ENCODE results near the gene LDHB. TPM values are rescaled to one million over a fixed set of nuclear protein-coding genes. Genes with fewer than 3 reads are reported as not detected.
"Not testable (repeated sequence)": the region's sequence is repeated elsewhere in the genome, so short reads cannot be mapped to it uniquely, and the experiment has no call there.

Gene LDHB
- total RNA-seq, 1 donor, result 579 TPM

GRCh38 chr12:21604245-21605101, 53.2 kb downstream of the LDHB start, which contains the start of gene GYS2:
Gene GYS2, minus strand, starts transcription at chr12:21604847. Its CDS starts 255 bp downstream, at chr12:21604592.
- H3K4me3 ChIP-seq (ENCODE audit: low read depth, low read length), result no peak within 1 kb of the TSS
- no peak for TF ChIP-seq CTCF (IDR thresholded peaks at IDR 0.05; ENCODE audit: insufficient read depth, low read length)
- DNase-seq (ENCODE audit: low read depth), result no peak

- no peak overlapping the region for H3K4me3 ChIP-seq (ENCODE audit: low read depth, low read length)
- no peak for TF ChIP-seq CTCF (IDR thresholded peaks at IDR 0.05; ENCODE audit: insufficient read depth, low read length)
- DNase-seq (ENCODE audit: low read depth), result no peak
Measured at GRCh38 chr12:21602774-21603173, 54.9 kb downstream of the LDHB start.

- no peak for DNase-seq (ENCODE audit: low read depth)
- no peak for TF ChIP-seq CTCF (IDR thresholded peaks at IDR 0.05; ENCODE audit: insufficient read depth, low read length)
- no peak overlapping the region for H3K4me3 ChIP-seq (ENCODE audit: low read depth, low read length)
Measured at GRCh38 chr12:21600196-21600595, 57.4 kb downstream of the LDHB start.

- no peak for DNase-seq (ENCODE audit: low read depth)
- no peak for TF ChIP-seq CTCF (IDR thresholded peaks at IDR 0.05; ENCODE audit: insufficient read depth, low read length)
- H3K4me3 ChIP-seq (ENCODE audit: low read depth, low read length), result no peak overlapping the region
Measured at GRCh38 chr12:21599143-21599999, 58.3 kb downstream of the LDHB start.

GRCh38 chr12:21598651-21599050, 59.0 kb downstream of the LDHB start:
- no peak overlapping the region for H3K4me3 ChIP-seq (ENCODE audit: low read depth, low read length)
- no peak for DNase-seq (ENCODE audit: low read depth)
- TF ChIP-seq CTCF (IDR thresholded peaks at IDR 0.05; ENCODE audit: insufficient read depth, low read length), result no peak

GRCh38 chr12:21595356-21595755, 62.3 kb downstream of the LDHB start:
- not testable (repeated sequence) for H3K4me3 ChIP-seq (ENCODE audit: low read depth, low read length); DNase-seq (ENCODE audit: low read depth)

- TF ChIP-seq CTCF (IDR thresholded peaks at IDR 0.05; ENCODE audit: insufficient read depth, low read length), result no peak
- H3K4me3 ChIP-seq (ENCODE audit: low read depth, low read length), result no peak overlapping the region
Measured at GRCh38 chr12:21585485-21585884, 72.2 kb downstream of the LDHB start.

More at GRCh38 chr12:21585485-21585884, 72.2 kb downstream of the LDHB start:
- DNase-seq (ENCODE audit: low read depth), result no peak
